NCI-H146 treated with DMSO at 0.1 percent for 48 hours (cell line): ENCODE measurements around the gene ATP2A2.

Experiments
- DNase-seq: peaks from one replicate; lab custom pipeline; 2025; ENCODE audit not compliant: unreplicated experiment; lab: John Stamatoyannopoulos, UW

The ATP2A2 gene

GRCh38 chr12:110289044-110289710 lies 8.1 kb downstream of the ATP2A2 start:
- no peak for DNase-seq

- DNase-seq: no peak
Measured at GRCh38 chr12:110289711-110290078, 8.6 kb downstream of the ATP2A2 start.

GRCh38 chr12:110301065-110301806 lies 20.2 kb downstream of the ATP2A2 start:
- no peak for DNase-seq

GRCh38 chr12:110304061-110304551 lies 23.1 kb downstream of the ATP2A2 start:
- no peak for DNase-seq

- DNase-seq: no peak
Measured at GRCh38 chr12:110307372-110307771, 26.3 kb downstream of the ATP2A2 start.

GRCh38 chr12:110310763-110311162 lies 29.7 kb downstream of the ATP2A2 start:
- no peak for DNase-seq

GRCh38 chr12:110311903-110312302 lies 30.9 kb downstream of the ATP2A2 start:
- no peak for DNase-seq

GRCh38 chr12:110312581-110313360 lies 31.7 kb downstream of the ATP2A2 start:
- no peak for DNase-seq

GRCh38 chr12:110314308-110314707 lies 33.3 kb downstream of the ATP2A2 start:
- no peak for DNase-seq

- no peak for DNase-seq
Measured at GRCh38 chr12:110316861-110317260, 35.8 kb downstream of the ATP2A2 start.

- DNase-seq: no peak
Measured at GRCh38 chr12:110317911-110318310, 36.9 kb downstream of the ATP2A2 start.

GRCh38 chr12:110320550-110320949 lies 39.5 kb downstream of the ATP2A2 start:
- DNase-seq: no peak

- no peak for DNase-seq
Measured at GRCh38 chr12:110329710-110330109, 48.7 kb downstream of the ATP2A2 start.

- DNase-seq: no peak
Measured at GRCh38 chr12:110330124-110330523, 49.1 kb downstream of the ATP2A2 start.

GRCh38 chr12:110330544-110330943 lies 49.5 kb downstream of the ATP2A2 start:
- no peak for DNase-seq

- no peak for DNase-seq
Measured at GRCh38 chr12:110333201-110333600, 52.2 kb downstream of the ATP2A2 start.

GRCh38 chr12:110335481-110336045 lies 54.5 kb downstream of the ATP2A2 start:
- no peak for DNase-seq

- no peak for DNase-seq
Measured at GRCh38 chr12:110337912-110338710, 57.1 kb downstream of the ATP2A2 start.

GRCh38 chr12:110338754-110339153 lies 57.7 kb downstream of the ATP2A2 start:
- DNase-seq: no peak

GRCh38 chr12:110339184-110339952 lies 58.3 kb downstream of the ATP2A2 start:
- no peak for DNase-seq
